H1 (cell line): ENCODE measurements around the gene TP73. TPM values are rescaled to one million over a fixed set of nuclear protein-coding genes. Genes with fewer than 3 reads are reported as not detected.

ENCODE experiments used
- CTCF ChIA-PET: fragments of 300-600 bp; sonication (Branson Sonifier 250); formaldehyde crosslinking; loops from one replicate; lab custom pipeline; 2021; ENCODE audit not compliant: partially characterized antibody; lab: Charles Lee
- POLR2A ChIA-PET: fragments of 300-600 bp; sonication (Branson Sonifier 250); formaldehyde crosslinking; loops from one replicate; lab custom pipeline; 2021; ENCODE audit warnings: inconsistent platforms; ENCODE audit not compliant: partially characterized antibody; lab: Charles Lee
- DNase-seq, 2 experiments: peaks; one replicate each; pipeline versions ENCODE4 v3.0.0 to v3.0.0-alpha.2; 2010 to 2022; ENCODE audit warnings: low spot score in 2 of 2, low read depth in 1 of 2, mixed read lengths in 1 of 2
- FAIRE-seq: peaks from 2 replicates; lab custom pipeline; 2011; peaks lifted over from hg19 to GRCh38; lab: Jason Lieb, UNC
- H2AFZ ChIP-seq: 2 replicates; pipeline ENCODE4 v1.8.1; 2012; ENCODE audit warnings: low read length, inconsistent platforms
- H2AK5ac ChIP-seq: 2 replicates; pipeline ENCODE4 v1.6.1; 2013; ENCODE audit warnings: low read depth, low read length
- H2BK120ac ChIP-seq: replicated peaks from 2 replicates; pipeline ENCODE3; 2013; ENCODE audit warnings: low read depth, low read length, inconsistent platforms
- H2BK12ac ChIP-seq: 2 replicates; pipeline ENCODE4 v1.6.1; 2013; ENCODE audit warnings: low read depth, low read length
- H2BK15ac ChIP-seq: 2 replicates; pipeline ENCODE4 v1.6.1; 2013; ENCODE audit warnings: low read length
- H2BK20ac ChIP-seq: 2 replicates; pipeline ENCODE4 v1.6.1; 2013; ENCODE audit warnings: low read length
- H2BK5ac ChIP-seq: 2 replicates; pipeline ENCODE4 v1.6.1; 2013; ENCODE audit warnings: low read depth, low read length
- H3K14ac ChIP-seq: 2 replicates; pipeline ENCODE4 v1.6.1; 2013; ENCODE audit warnings: inconsistent platforms; ENCODE audit not compliant: insufficient read length
- H3K18ac ChIP-seq: 2 replicates; pipeline ENCODE4 v1.6.1; 2013; ENCODE audit warnings: low read length; ENCODE audit errors: extremely low read depth
- H3K23ac ChIP-seq: 2 replicates; pipeline ENCODE4 v1.6.1; 2013; ENCODE audit warnings: inconsistent platforms; ENCODE audit not compliant: insufficient read length
- H3K23me2 ChIP-seq: 2 replicates; pipeline ENCODE4 v1.6.1; 2013; ENCODE audit warnings: low read depth, low read length
- H3K27ac ChIP-seq: 2 replicates; pipeline ENCODE4 v1.6.1; 2011; ENCODE audit warnings: low read depth, low read length, inconsistent platforms
- H3K27me3 ChIP-seq, 4 experiments: replicated peaks in 1 of 4; 1 replicate in 1 of 4; 2 replicates in 3 of 4; pipeline versions ENCODE4 v1.6.1 to v1.8.1; 2011 to 2013; ENCODE audit warnings: low read length in 3 of 4, mild to moderate bottlenecking in 3 of 4, inconsistent platforms in 2 of 4, mixed read lengths in 2 of 4, moderate library complexity in 1 of 4; ENCODE audit not compliant: control insufficient read depth in 3 of 4, insufficient read depth in 3 of 4; ENCODE audit errors: extremely low read depth in 1 of 4
- H3K36me3 ChIP-seq, 4 experiments: 2 replicates each; pipeline versions ENCODE4 v1.6.1 to v1.8.1; 2011 to 2013; ENCODE audit warnings: mild to moderate bottlenecking in 4 of 4, low read length in 3 of 4, moderate library complexity in 2 of 4, control low read depth in 1 of 4, inconsistent platforms in 1 of 4; ENCODE audit not compliant: insufficient read depth in 4 of 4, control insufficient read depth in 2 of 4
- H3K4ac ChIP-seq: replicated peaks from 2 replicates; pipeline ENCODE3; 2013; ENCODE audit warnings: low read length, low read depth, mixed read lengths, inconsistent platforms; ENCODE audit not compliant: insufficient read length
- H3K4me1 ChIP-seq, 4 experiments: replicated peaks in 1 of 4; 1 replicate in 1 of 4; 2 replicates in 3 of 4; pipeline versions ENCODE4 v1.6.1 to v1.8.1; 2011 to 2013; ENCODE audit warnings: low read length in 3 of 4, inconsistent platforms in 2 of 4, mixed read lengths in 1 of 4; ENCODE audit not compliant: insufficient read depth in 4 of 4, control insufficient read depth in 3 of 4
- H3K4me2 ChIP-seq, 2 experiments: 2 replicates each; pipeline versions ENCODE4 v1.6.1 to v1.8.1; 2011 to 2013; ENCODE audit warnings: low read depth in 2 of 2, low read length in 2 of 2, control low read depth in 1 of 2, inconsistent platforms in 1 of 2, mild to moderate bottlenecking in 1 of 2; ENCODE audit not compliant: insufficient read depth in 1 of 2
- H3K4me3 ChIP-seq, 4 experiments: fragments of 200-600, 300-600 bp in 1 of 4; sonication (generic), shearing (Covaris generic), sonication (Bioruptor Twin) in 1 of 4; 2 replicates each; pipeline versions ENCODE4 v1.5.1 to v1.8.1; 2011 to 2016; ENCODE audit warnings: low read length in 4 of 4, low read depth in 3 of 4, control low read depth in 2 of 4, inconsistent platforms in 2 of 4, mild to moderate bottlenecking in 2 of 4, mixed read lengths in 1 of 4, moderate library complexity in 1 of 4; ENCODE audit not compliant: insufficient read depth in 2 of 4; ENCODE audit errors: extremely low read depth in 1 of 4
- H3K56ac ChIP-seq: replicated peaks from 2 replicates; pipeline ENCODE3; 2013; ENCODE audit warnings: low read depth, mild to moderate bottlenecking, mixed read lengths, low read length, inconsistent platforms; ENCODE audit not compliant: insufficient read length
- H3K79me1 ChIP-seq: 2 replicates; pipeline ENCODE4 v1.6.1; 2013; ENCODE audit warnings: low read depth, low read length, control low read depth
- H3K79me2 ChIP-seq, 2 experiments: 2 replicates each; pipeline versions ENCODE4 v1.6.1 to v1.8.1; 2012 to 2013; ENCODE audit warnings: low read length in 2 of 2, mild to moderate bottlenecking in 2 of 2, inconsistent platforms in 1 of 2; ENCODE audit not compliant: insufficient read depth in 2 of 2, control insufficient read depth in 1 of 2
- H3K9ac ChIP-seq, 4 experiments: replicated peaks in 1 of 4; 1 replicate in 1 of 4; 2 replicates in 3 of 4; pipeline versions ENCODE4 v1.6.1 to v1.8.1; 2011 to 2013; ENCODE audit warnings: low read depth in 3 of 4, low read length in 3 of 4, control low read depth in 2 of 4, mild to moderate bottlenecking in 2 of 4, moderate library complexity in 2 of 4, inconsistent platforms in 1 of 4; ENCODE audit errors: extremely low read depth in 1 of 4
- H3K9me3 ChIP-seq, 2 experiments: 2 replicates each; pipeline versions ENCODE4 v1.6.1 to v1.8.1; 2012 to 2013; ENCODE audit warnings: mild to moderate bottlenecking in 2 of 2, moderate library complexity in 2 of 2, control low read depth in 1 of 2, inconsistent platforms in 1 of 2, low read depth in 1 of 2, low read length in 1 of 2, mixed read lengths in 1 of 2; ENCODE audit not compliant: insufficient read depth in 2 of 2
- H4K20me1 ChIP-seq, 2 experiments: replicated peaks in 1 of 2; 2 replicates each; pipeline versions ENCODE3 to v1.8.1; 2011 to 2013; ENCODE audit warnings: inconsistent platforms in 2 of 2, low read length in 2 of 2, mild to moderate bottlenecking in 1 of 2; ENCODE audit not compliant: insufficient read depth in 2 of 2, control insufficient read depth in 1 of 2
- H4K5ac ChIP-seq: 2 replicates; pipeline ENCODE4 v1.6.1; 2013; ENCODE audit warnings: low read length, low read depth, mixed read lengths, inconsistent platforms; ENCODE audit not compliant: insufficient read length
- H4K8ac ChIP-seq: 2 replicates; pipeline ENCODE4 v1.8.0; 2013; ENCODE audit warnings: mild to moderate bottlenecking, moderate library complexity, low read length, inconsistent platforms; ENCODE audit not compliant: insufficient read depth; ENCODE audit errors: extremely low read depth
- H4K91ac ChIP-seq: replicated peaks from 2 replicates; pipeline ENCODE3; 2013; ENCODE audit warnings: low read length, mixed read lengths, inconsistent platforms; ENCODE audit not compliant: insufficient read length
- CHD2 ChIP-seq: IDR thresholded peaks from 2 replicates; pipeline ENCODE4 v1.6.1; 2012; ENCODE audit warnings: low read length, improper control_type of control experiment
- SUZ12 ChIP-seq: fragments of 200-600 bp; sonication (generic); IDR thresholded peaks from 2 replicates; pipeline ENCODE4 v1.6.1; 2012; ENCODE audit warnings: mild to moderate bottlenecking, inconsistent platforms, low read length, moderate library complexity, mixed read lengths
- WGBS, 2 experiments: shearing (Covaris generic) in 1 of 2; methylation state at CpG; one replicate each; pipeline versions ENCODE4 v1.1.6 to v1.1.7; 2013 to 2015; ENCODE audit warnings: low lambda C conversion rate in 2 of 2, mixed read lengths in 2 of 2, inconsistent platforms in 1 of 2, low coverage in 1 of 2, missing lambda C conversion rate in 1 of 2; ENCODE audit not compliant: insufficient replicate concordance in 2 of 2, insufficient coverage in 1 of 2, insufficient read length in 1 of 2; ENCODE audit errors: extremely low coverage in 1 of 2, missing lambda C conversion rate in 1 of 2; 5-methylcytosine and 5-hydroxymethylcytosine counted together
- polyA plus RNA-seq, 7 experiments: library from polyadenylated mRNA; depleted of rRNA in 3 of 7; stranded (reverse) in 5 of 7; unstranded in 2 of 7; fragments of >200 nt in 5 of 7; fragments of 200-250 nt in 2 of 7; gene quantifications; 1 replicate in 5 of 7; 2 replicates in 1 of 7; 4 replicates in 1 of 7; pipeline versions ENCODE4 v1.2.1 to v1.2.3, GENCODE V29; 2011 to 2013; ENCODE audit warnings: missing spikeins in 2 of 7, mixed read lengths in 2 of 7
- total RNA-seq: library from RNA; stranded (reverse); fragmentation: NEBNext Ultra II Directional; extraction: Animal tissue kit (Norgen Biotek cat#: 25700); gene quantifications from 2 replicates; pipeline ENCODE4 v1.2.1, GENCODE V29; 2021

TP73 gene
- total and polyA plus RNA-seq, 2 of the 8 experiments (the other 6 are each of a cell fraction or from before 2014, with no cell fraction given) = 2.6 to 3.1 TPM

DNA sequence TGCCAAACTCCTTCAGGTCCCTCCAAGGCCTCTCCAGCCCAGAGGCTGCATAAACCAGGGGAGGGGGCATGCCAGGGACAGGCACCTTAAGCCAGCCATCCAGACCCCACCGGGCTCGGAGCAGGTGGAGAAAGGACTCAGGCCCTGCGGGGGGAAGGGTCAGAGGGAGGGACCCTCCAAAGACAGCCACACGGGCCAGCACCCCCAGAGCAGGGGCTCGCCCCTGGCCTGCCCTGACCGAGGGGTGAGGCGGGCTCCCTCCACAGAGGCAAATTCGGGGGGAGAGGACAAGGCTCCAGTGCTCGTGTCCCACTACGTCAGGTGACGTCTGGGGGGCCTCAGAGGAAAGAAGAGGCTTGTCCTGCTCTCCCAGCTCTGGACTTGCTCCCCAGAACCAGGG lies 49.2 kb upstream of the TP73 start:
- Histone ChIP-seq H3K14ac (no peak overlapping the region), H3K4me2 (no peak overlapping the region), H4K20me1 (peaks cover 0 to 5% of the 10 kb centered on the region in 2 experiments), H4K91ac (no peak overlapping the region), H3K9ac (no peak overlapping the region), H3K56ac (no peak overlapping the region), H3K23ac (no peak overlapping the region), H4K5ac (no peak overlapping the region), H3K79me1 (peaks cover 2% of the 10 kb centered on the region), H3K9me3 (no peaks in the 10 kb centered on the region; a peak in 1 of 4 replicates), H2BK12ac (no peak overlapping the region), H2AK5ac (no peak overlapping the region), H3K79me2 (peaks cover 0 to 6% of the 10 kb centered on the region in 2 experiments; a peak in 3 of 4 replicates), H4K8ac (no peak overlapping the region; the same call in 1 of the 2 replicates), H3K36me3 (no peaks in the 10 kb centered on the region; a peak in 1 of 8 replicates), H2BK20ac (no peak overlapping the region), H3K27me3 (no peaks in the 10 kb centered on the region), H3K23me2 (peaks cover 8% of the 10 kb centered on the region; the same call in 1 of the 2 replicates), H3K18ac (no peak overlapping the region), H3K4me3 (no peak overlapping the region), H2BK5ac (no peak overlapping the region), H3K4ac (no peak overlapping the region), H2BK15ac (no peak overlapping the region), H3K27ac (no peak overlapping the region), H3K4me1 (peaks cover 0 to 13% (median 11%) of the 10 kb centered on the region in 4 experiments; a peak in 6 of 7 replicates), H2AFZ (no peak overlapping the region), H2BK120ac (no peak overlapping the region)
- WGBS, 2 experiments = 94% methylated on average over 7 of the region's 11 CpGs; no CpG with 5 or more reads in 1 of the 2 experiments
- no peak for DNase-seq
- TF ChIP-seq SUZ12 (no peak), CHD2 (no peak)
- ChIA-PET POLR2A (no interaction called here), CTCF (interaction anchor here (1.8 to 5.6 kb wide), 2 partner anchors 11 to 17 kb away, joined by 10 to 28 read pairs; no protein-coding TSS in a partner anchor)
- no peak for FAIRE-seq
